ENCODE measurements around the gene ABL1.

- TF ChIP-seq CTCF (IDR thresholded peaks at IDR 0.05) (no peak), POLR2A (IDR thresholded peaks at IDR 0.05) (no peak)
Observed at GRCh38 chr9:130897105-130897751, 62.2 kb downstream of the ABL1 start.

Data from esophagus squamous epithelium (tissue), 4 donors.